AG09319 (cell line): Measurements from ENCODE around the gene TDRD9.

Source experiments
- DNase-seq: peaks from one replicate; pipeline ENCODE4 v3.0.0-alpha.2; 2010; ENCODE audit warnings: low read depth; ENCODE audit errors: extremely low read depth
- CTCF ChIP-seq: IDR thresholded peaks from 2 replicates; pipeline ENCODE4 v1.5.1; 2011; ENCODE audit warnings: low read depth, mild to moderate bottlenecking, inconsistent platforms, low read length, moderate library complexity

TDRD9 gene

GRCh38 chr14:104066719-104067295 lies 138.6 kb downstream of the TDRD9 start:
- no peak for TF ChIP-seq CTCF
- no peak for DNase-seq

- TF ChIP-seq CTCF = no peak
- DNase-seq = no peak
Observed at GRCh38 chr14:104069541-104069940, 141.3 kb downstream of the TDRD9 start.

- no peak for TF ChIP-seq CTCF
- DNase-seq = no peak
Observed at GRCh38 chr14:104072586-104072985, 144.3 kb downstream of the TDRD9 start.

- no peak for TF ChIP-seq CTCF
- DNase-seq = no peak
Observed at GRCh38 chr14:104073764-104074163, 145.5 kb downstream of the TDRD9 start.

GRCh38 chr14:104075530-104076151 lies 147.4 kb downstream of the TDRD9 start:
- no peak for DNase-seq
- no peak; the same call in 1 of the 2 replicates for TF ChIP-seq CTCF

GRCh38 chr14:104076743-104077142 lies 148.5 kb downstream of the TDRD9 start:
- DNase-seq = no peak
- no peak for TF ChIP-seq CTCF

- peak; percentile 54 for DNase-seq
Observed at GRCh38 chr14:104078031-104078455, 149.8 kb downstream of the TDRD9 start.

More at GRCh38 chr14:104078031-104078455, 149.8 kb downstream of the TDRD9 start:
- no peak; the same call in none of the 2 replicates for TF ChIP-seq CTCF
